Endodermal cell (in vitro differentiated cells): ENCODE data around the gene ARL6IP5. TPM values are rescaled to one million over a fixed set of nuclear protein-coding genes. Genes with fewer than 3 reads are reported as not detected.

Experiments
- DNase-seq: peaks from one replicate; pipeline ENCODE4 v3.0.0-alpha.2; 2017
- H3K27ac ChIP-seq: 2 replicates; pipeline ENCODE4 v1.5.1; 2013; ENCODE audit warnings: mild to moderate bottlenecking, low read depth, low read length, moderate library complexity
- H3K27me3 ChIP-seq: 2 replicates; pipeline ENCODE4 v1.6.1; 2013; ENCODE audit warnings: mild to moderate bottlenecking, low read length, moderate library complexity; ENCODE audit not compliant: insufficient read depth, control insufficient read depth, poor library complexity, severe bottlenecking
- H3K36me3 ChIP-seq: 2 replicates; pipeline ENCODE4 v1.7.0; 2013; ENCODE audit warnings: mild to moderate bottlenecking, low read length, moderate library complexity; ENCODE audit not compliant: control insufficient read depth, insufficient read depth
- H3K4me1 ChIP-seq: one replicate; pipeline ENCODE4 v1.7.0; 2013; ENCODE audit warnings: low read length; ENCODE audit not compliant: control insufficient read depth, insufficient read depth
- H3K4me3 ChIP-seq: 2 replicates; pipeline ENCODE4 v1.5.1; 2013; ENCODE audit warnings: mild to moderate bottlenecking, low read length, moderate library complexity
- H3K9ac ChIP-seq: 2 replicates; pipeline ENCODE4 v1.6.1; 2013; ENCODE audit warnings: mild to moderate bottlenecking, low read length, moderate library complexity; ENCODE audit not compliant: poor library complexity, severe bottlenecking; ENCODE audit errors: extremely low read depth
- H3K9me3 ChIP-seq: 2 replicates; pipeline ENCODE4 v1.6.1; 2013; ENCODE audit warnings: mild to moderate bottlenecking, low read length, moderate library complexity; ENCODE audit not compliant: control insufficient read depth
- H3K27ac Mint-ChIP-seq: 2 replicates; pipeline ENCODE4 v1.8.0; 2020; ENCODE audit warnings: mixed read lengths
- H3K27me3 Mint-ChIP-seq: 2 replicates; pipeline ENCODE4 v1.8.0; 2021; ENCODE audit warnings: mild to moderate bottlenecking, mixed read lengths; ENCODE audit not compliant: insufficient read depth
- H3K36me3 Mint-ChIP-seq: 2 replicates; pipeline ENCODE4 v1.8.0; 2020; ENCODE audit warnings: low read depth, mixed read lengths
- H3K4me1 Mint-ChIP-seq: 2 replicates; pipeline ENCODE4 v1.8.0; 2020; ENCODE audit warnings: mixed read lengths
- H3K4me3 Mint-ChIP-seq: 2 replicates; pipeline ENCODE4 v1.8.0; 2020; ENCODE audit warnings: mild to moderate bottlenecking, moderate library complexity, mixed read lengths
- H3K9me3 Mint-ChIP-seq: 2 replicates; pipeline ENCODE4 v1.8.0; 2020; ENCODE audit warnings: mild to moderate bottlenecking, mixed read lengths
- CTCF ChIP-seq: fragments of 200-600 bp; sonication (generic); conservative IDR thresholded peaks from 2 replicates; pipeline ENCODE4 v1.5.0; 2021; ENCODE audit warnings: antibody characterized with exemption, mild to moderate bottlenecking
- WGBS, 2 experiments: methylation state at CpG; one replicate each; pipeline versions ENCODE4 v1.1.5 to v1.1.7; 2013; ENCODE audit warnings: missing lambda C conversion rate in 2 of 2, mixed read lengths in 1 of 2; ENCODE audit not compliant: insufficient coverage in 1 of 2, insufficient read length in 1 of 2; 5-methylcytosine and 5-hydroxymethylcytosine counted together
- total RNA-seq, 2 donors: library from RNA; stranded (reverse); fragmentation: NEBNext Ultra II Directional in 1 of 2; extraction: Animal tissue kit (Norgen Biotek cat#: 25700) in 1 of 2; gene quantifications; 2 replicates in 1 of 2; 3 replicates in 1 of 2; pipeline ENCODE4 v1.2.1, GENCODE V29; 2021

Gene ARL6IP5
- total RNA-seq, 2 donors from 2014 or later: 20.6 to 28.7 TPM

- H3K4me1 Mint-ChIP-seq: peaks cover 28% of the 10 kb centered on the region
- peak; percentile 15 for TF ChIP-seq CTCF
- no peaks in the 10 kb centered on the region for H3K36me3 Mint-ChIP-seq
- Histone ChIP-seq H3K9me3 (no peaks in the 10 kb centered on the region), H3K4me3 (peak overlapping the region; percentile 20), H3K27me3 (no peaks in the 10 kb centered on the region), H3K4me1 (peaks cover 4% of the 10 kb centered on the region), H3K9ac (no peak overlapping the region), H3K36me3 (no peaks in the 10 kb centered on the region), H3K27ac (no peak overlapping the region)
- no peaks in the 10 kb centered on the region for H3K27me3 Mint-ChIP-seq
- no peak for DNase-seq
- WGBS, 2 experiments: 79% methylated on average over 2 of the region's 2 CpGs; no CpG with 5 or more reads in 1 of the 2 experiments
- no peak overlapping the region for H3K4me3 Mint-ChIP-seq
- no peaks in the 10 kb centered on the region for H3K9me3 Mint-ChIP-seq
- no peak overlapping the region for H3K27ac Mint-ChIP-seq
Observed at GRCh38 chr3:69088063-69088462, 3.3 kb downstream of the ARL6IP5 start.

- no peak overlapping the region for H3K27ac ChIP-seq
- no peak for DNase-seq
- 87 to 96% methylated on average over 3 of the region's 3 CpGs for WGBS, 2 experiments
- H3K27me3 ChIP-seq: no peaks in the 10 kb centered on the region
- Mint-ChIP-seq H3K36me3 (no peaks in the 10 kb centered on the region), H3K4me1 (peaks cover 20% of the 10 kb centered on the region), H3K9me3 (no peaks in the 10 kb centered on the region), H3K27me3 (no peaks in the 10 kb centered on the region), H3K4me3 (no peak overlapping the region), H3K27ac (no peak overlapping the region)
- H3K36me3 ChIP-seq: no peaks in the 10 kb centered on the region
- no peak overlapping the region for H3K4me3 ChIP-seq
- H3K9me3 ChIP-seq: no peaks in the 10 kb centered on the region
- peaks cover 4% of the 10 kb centered on the region for H3K4me1 ChIP-seq
- TF ChIP-seq CTCF: no peak
- no peak overlapping the region for H3K9ac ChIP-seq
Observed at GRCh38 chr3:69090021-69090420, 5.3 kb downstream of the ARL6IP5 start.

- no peak overlapping the region for H3K27ac ChIP-seq
- Mint-ChIP-seq H3K4me3 (no peak overlapping the region), H3K4me1 (peaks cover 12% of the 10 kb centered on the region)
Observed at GRCh38 chr3:69091389-69092029, 6.8 kb downstream of the ARL6IP5 start.

More at GRCh38 chr3:69091389-69092029, 6.8 kb downstream of the ARL6IP5 start:
- H3K9me3 Mint-ChIP-seq: no peaks in the 10 kb centered on the region
- H3K27me3 ChIP-seq: no peaks in the 10 kb centered on the region
- H3K27ac Mint-ChIP-seq: no peak overlapping the region
- TF ChIP-seq CTCF: no peak
- no peaks in the 10 kb centered on the region for H3K9me3 ChIP-seq
- DNase-seq: no peak
- H3K9ac ChIP-seq: no peak overlapping the region
- no peaks in the 10 kb centered on the region for H3K36me3 ChIP-seq
- H3K36me3 Mint-ChIP-seq: no peaks in the 10 kb centered on the region
- WGBS, 2 experiments: 86 to 88% methylated on average over 4 to 5 of the region's 5 CpGs
- no peak overlapping the region for H3K4me3 ChIP-seq
- H3K4me1 ChIP-seq: peaks cover 4% of the 10 kb centered on the region
- no peaks in the 10 kb centered on the region for H3K27me3 Mint-ChIP-seq
